ENCODE data around the gene KIRREL3.

KIRREL3 gene

GRCh38 chr11:126871792-126872191 lies 128.8 kb downstream of the KIRREL3 start:
- CTCF ChIA-PET, result no interaction called here
- H3K4me3 Mint-ChIP-seq, result no peak overlapping the region

GRCh38 chr11:126870021-126870420 lies 130.5 kb downstream of the KIRREL3 start:
- no peak overlapping the region for H3K4me3 Mint-ChIP-seq
- CTCF ChIA-PET, result no interaction called here

More at GRCh38 chr11:126871792-126872191, 128.8 kb downstream of the KIRREL3 start:
- no peak for DNase-seq
- Mint-ChIP-seq H3K4me1 (no peaks in the 10 kb centered on the region), H3K36me3 (no peaks in the 10 kb centered on the region), H3K27ac (no peak overlapping the region), H3K27me3 (no peaks in the 10 kb centered on the region), H3K9me3 (no peaks in the 10 kb centered on the region)

GRCh38 chr11:126868741-126869140 lies 131.8 kb downstream of the KIRREL3 start:
- Mint-ChIP-seq H3K36me3 (no peaks in the 10 kb centered on the region), H3K4me1 (no peaks in the 10 kb centered on the region), H3K9me3 (no peaks in the 10 kb centered on the region), H3K4me3 (no peak overlapping the region), H3K27ac (no peak overlapping the region), H3K27me3 (no peaks in the 10 kb centered on the region)
- no peak for DNase-seq
- CTCF ChIA-PET, result no interaction called here

More at GRCh38 chr11:126870021-126870420, 130.5 kb downstream of the KIRREL3 start:
- H3K27ac Mint-ChIP-seq, result no peak overlapping the region
- no peaks in the 10 kb centered on the region for H3K4me1 Mint-ChIP-seq
- no peak for DNase-seq
- H3K9me3 Mint-ChIP-seq, result no peaks in the 10 kb centered on the region
- no peaks in the 10 kb centered on the region for H3K36me3 Mint-ChIP-seq
- H3K27me3 Mint-ChIP-seq, result no peaks in the 10 kb centered on the region

- no peaks in the 10 kb centered on the region for H3K4me1 Mint-ChIP-seq
- H3K4me3 Mint-ChIP-seq, result no peak overlapping the region
- H3K27ac Mint-ChIP-seq, result no peak overlapping the region
- H3K9me3 Mint-ChIP-seq, result no peaks in the 10 kb centered on the region
- DNase-seq, result no peak
- H3K36me3 Mint-ChIP-seq, result no peaks in the 10 kb centered on the region
- CTCF ChIA-PET, result no interaction called here
- no peaks in the 10 kb centered on the region for H3K27me3 Mint-ChIP-seq
Observed at GRCh38 chr11:126864934-126865333, 135.6 kb downstream of the KIRREL3 start.

DNA sequence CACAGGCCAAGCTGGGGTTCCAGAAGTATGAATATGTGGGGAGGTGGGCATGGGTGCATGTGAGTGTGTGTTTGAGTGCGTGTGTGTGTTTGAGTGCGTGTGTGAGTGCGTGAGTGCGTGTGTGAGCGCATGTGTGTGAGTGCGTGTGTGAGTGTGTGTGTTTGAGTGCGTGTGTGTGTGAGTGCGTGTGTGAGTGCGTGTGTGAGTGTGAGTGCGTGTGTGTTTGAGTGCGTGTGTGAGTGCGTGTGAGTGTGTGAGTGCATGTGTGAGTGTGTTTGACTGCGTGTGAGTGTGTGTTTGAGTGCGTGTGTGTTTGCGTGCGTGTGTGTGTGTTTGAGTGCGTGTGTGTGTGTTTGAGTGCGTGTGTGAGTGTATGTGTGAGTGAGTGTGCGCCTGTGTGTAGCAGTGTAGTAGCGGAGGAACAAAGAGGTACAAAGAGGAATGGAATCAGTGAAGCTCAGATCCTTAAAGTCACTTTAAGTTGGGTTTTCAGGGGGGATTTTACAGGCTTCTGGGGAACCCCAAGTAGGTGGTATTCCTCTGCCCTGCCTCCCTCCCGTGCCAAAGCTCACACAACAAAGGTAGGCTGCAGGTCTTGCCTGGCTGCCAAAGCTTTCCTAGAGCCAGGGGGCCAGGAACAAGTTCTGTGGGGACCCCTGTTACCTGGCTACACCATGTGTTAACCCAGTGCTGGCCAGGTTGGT lies 137.1 kb downstream of the KIRREL3 start:
- Mint-ChIP-seq H3K36me3 (no peaks in the 10 kb centered on the region), H3K27ac (no peak overlapping the region), H3K4me3 (no peak overlapping the region), H3K27me3 (no peaks in the 10 kb centered on the region), H3K4me1 (no peaks in the 10 kb centered on the region), H3K9me3 (no peaks in the 10 kb centered on the region)
- DNase-seq, result no peak
- CTCF ChIA-PET, result no interaction called here

- no peak for DNase-seq
- H3K27me3 Mint-ChIP-seq, result no peaks in the 10 kb centered on the region
- no peak overlapping the region for H3K4me3 Mint-ChIP-seq
- no peaks in the 10 kb centered on the region for H3K9me3 Mint-ChIP-seq
- H3K4me1 Mint-ChIP-seq, result no peaks in the 10 kb centered on the region
- no peak overlapping the region for H3K27ac Mint-ChIP-seq
- CTCF ChIA-PET, result no interaction called here
- H3K36me3 Mint-ChIP-seq, result no peaks in the 10 kb centered on the region
Observed at GRCh38 chr11:126862664-126863243, 137.8 kb downstream of the KIRREL3 start.

- CTCF ChIA-PET, result no interaction called here
- DNase-seq, result no peak
- Mint-ChIP-seq H3K4me3 (no peak overlapping the region), H3K9me3 (no peaks in the 10 kb centered on the region), H3K27ac (no peak overlapping the region), H3K36me3 (no peaks in the 10 kb centered on the region), H3K27me3 (no peaks in the 10 kb centered on the region), H3K4me1 (no peaks in the 10 kb centered on the region)
Observed at GRCh38 chr11:126861796-126862459, 138.6 kb downstream of the KIRREL3 start.

GRCh38 chr11:126857860-126858808 lies 142.4 kb downstream of the KIRREL3 start:
- no peak for DNase-seq
- no peaks in the 10 kb centered on the region for H3K9me3 Mint-ChIP-seq
- CTCF ChIA-PET, result no interaction called here
- H3K4me3 Mint-ChIP-seq, result no peak overlapping the region
- no peak overlapping the region for H3K27ac Mint-ChIP-seq
- no peaks in the 10 kb centered on the region for H3K4me1 Mint-ChIP-seq
- H3K27me3 Mint-ChIP-seq, result no peaks in the 10 kb centered on the region
- no peaks in the 10 kb centered on the region for H3K36me3 Mint-ChIP-seq

- Mint-ChIP-seq H3K36me3 (no peaks in the 10 kb centered on the region), H3K4me1 (no peaks in the 10 kb centered on the region), H3K9me3 (no peaks in the 10 kb centered on the region), H3K27ac (no peak overlapping the region), H3K27me3 (no peaks in the 10 kb centered on the region), H3K4me3 (no peak overlapping the region)
- DNase-seq, result no peak
- CTCF ChIA-PET, result no interaction called here
Observed at GRCh38 chr11:126855536-126855935, 145.0 kb downstream of the KIRREL3 start.

GRCh38 chr11:126853732-126854131 lies 146.8 kb downstream of the KIRREL3 start:
- H3K27me3 Mint-ChIP-seq, result no peaks in the 10 kb centered on the region
- DNase-seq, result no peak
- no peaks in the 10 kb centered on the region for H3K4me1 Mint-ChIP-seq
- no peaks in the 10 kb centered on the region for H3K36me3 Mint-ChIP-seq
- no peak overlapping the region for H3K4me3 Mint-ChIP-seq
- no peak overlapping the region for H3K27ac Mint-ChIP-seq
- no peaks in the 10 kb centered on the region for H3K9me3 Mint-ChIP-seq
- CTCF ChIA-PET, result no interaction called here

DNA sequence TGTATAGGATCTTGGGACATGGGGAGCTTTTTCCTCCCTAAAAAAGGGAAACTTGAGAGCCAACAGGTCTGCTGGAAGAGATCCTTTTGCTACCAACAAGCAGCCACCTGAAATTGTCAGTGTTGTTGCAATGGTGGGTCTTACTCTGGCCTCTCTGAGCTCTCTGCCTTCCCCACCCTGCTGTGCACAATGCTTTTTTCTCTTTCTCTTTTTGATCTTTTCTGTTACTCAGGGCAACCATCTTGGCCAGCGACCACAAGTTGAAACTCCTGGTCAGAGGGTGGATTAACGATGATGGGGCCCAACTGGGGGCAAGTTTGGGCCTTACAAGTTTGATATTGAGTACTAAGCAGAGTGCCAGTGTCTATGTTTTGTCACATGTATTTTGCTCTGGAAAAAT lies 155.8 kb downstream of the KIRREL3 start:
- Mint-ChIP-seq H3K27me3 (no peaks in the 10 kb centered on the region), H3K4me3 (no peak overlapping the region), H3K36me3 (no peaks in the 10 kb centered on the region), H3K9me3 (no peaks in the 10 kb centered on the region), H3K4me1 (no peaks in the 10 kb centered on the region), H3K27ac (no peak overlapping the region)
- CTCF ChIA-PET, result no interaction called here
- DNase-seq, result no peak

- Mint-ChIP-seq H3K27me3 (no peaks in the 10 kb centered on the region), H3K9me3 (no peaks in the 10 kb centered on the region), H3K27ac (no peak overlapping the region), H3K4me3 (no peak overlapping the region), H3K4me1 (no peaks in the 10 kb centered on the region), H3K36me3 (no peaks in the 10 kb centered on the region)
- CTCF ChIA-PET, result no interaction called here
- DNase-seq, result no peak
Observed at GRCh38 chr11:126843096-126843495, 157.5 kb downstream of the KIRREL3 start.

GRCh38 chr11:126841999-126842398 lies 158.6 kb downstream of the KIRREL3 start:
- Mint-ChIP-seq H3K4me3 (no peak overlapping the region), H3K27me3 (no peaks in the 10 kb centered on the region), H3K4me1 (no peaks in the 10 kb centered on the region), H3K27ac (no peak overlapping the region), H3K36me3 (no peaks in the 10 kb centered on the region), H3K9me3 (no peaks in the 10 kb centered on the region)
- DNase-seq, result no peak
- CTCF ChIA-PET, result no interaction called here

DNA sequence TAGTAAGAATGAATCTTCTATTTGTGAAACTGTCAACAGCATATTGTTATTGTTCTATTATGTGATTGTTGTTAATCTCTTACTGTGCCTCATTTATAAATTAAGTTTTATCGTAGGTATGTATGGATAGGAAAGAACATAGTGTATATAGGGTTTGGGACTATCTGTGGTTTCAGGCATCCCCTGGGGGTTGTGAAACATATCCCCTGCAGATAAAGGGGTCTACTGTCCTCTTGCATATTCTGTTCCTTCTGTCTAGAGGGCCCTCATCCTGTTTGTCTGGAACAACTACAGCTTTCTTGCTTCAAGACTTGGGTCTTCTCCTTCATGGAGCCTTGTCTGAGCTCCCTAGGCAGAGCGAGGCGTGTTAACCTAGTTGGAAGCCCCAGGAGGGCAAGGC lies 159.6 kb downstream of the KIRREL3 start:
- H3K4me1 Mint-ChIP-seq, result no peaks in the 10 kb centered on the region
- DNase-seq, result no peak
- H3K36me3 Mint-ChIP-seq, result no peaks in the 10 kb centered on the region
- no peaks in the 10 kb centered on the region for H3K9me3 Mint-ChIP-seq
- H3K27me3 Mint-ChIP-seq, result no peaks in the 10 kb centered on the region
- CTCF ChIA-PET, result no interaction called here
- H3K4me3 Mint-ChIP-seq, result no peak overlapping the region
- H3K27ac Mint-ChIP-seq, result no peak overlapping the region

Data from activated naive CD4-positive, alpha-beta T cell treated with anti-CD3 and anti-CD28 coated beads, Interleukin-2, amount 10 ng/mL, durations not matched to agents 7 days and 5 days (primary cell).